ENCODE results near the gene ZNF296.
A peak's percentile ranks its signal among the peaks of the same experiment; 100 is the strongest.
"Not testable (repeated sequence)": the region's sequence is repeated elsewhere in the genome, so short reads cannot be mapped to it uniquely, and the experiment has no call there.

ZNF296 gene

GRCh38 chr19:45117671-45118070 lies 41.4 kb upstream of the ZNF296 start:
- Histone ChIP-seq H3K4me1 (peaks cover 100% of the 10 kb centered on the region), H3K4me2 (peak overlapping the region; percentile 93), H3K9ac (peak overlapping the region; percentile 81), H3K9me3 (no peaks in the 10 kb centered on the region), H3K27ac (peak overlapping the region; percentile 95), H3K36me3 (no peaks in the 10 kb centered on the region), H3K27me3 (no peaks in the 10 kb centered on the region), H3K4me3 (peak overlapping the region; percentile 52), H4K20me1 (peaks cover 52% of the 10 kb centered on the region; the same call in 1 of the 2 replicates)
- TF ChIP-seq Cebpa-rat (IDR thresholded peaks at IDR 0.05): no peak

- no peak for TF ChIP-seq Cebpa-rat (IDR thresholded peaks at IDR 0.05)
- H3K4me1 ChIP-seq: peaks cover 100% of the 10 kb centered on the region
Observed at GRCh38 chr19:45117167-45117594, 40.9 kb upstream of the ZNF296 start.

GRCh38 chr19:45115809-45116615 lies 39.7 kb upstream of the ZNF296 start:
- Histone ChIP-seq H3K4me2 (peak overlapping the region; percentile 93), H3K27me3 (no peaks in the 10 kb centered on the region), H3K9me3 (no peaks in the 10 kb centered on the region), H3K27ac (peak overlapping the region; percentile 95), H3K36me3 (peaks cover 7% of the 10 kb centered on the region), H3K4me1 (peaks cover 100% of the 10 kb centered on the region), H4K20me1 (peaks cover 35% of the 10 kb centered on the region; the same call in 1 of the 2 replicates), H3K9ac (peak overlapping the region; percentile 74), H3K4me3 (0 out of 2 replicates have a peak overlapping the region, but pooled peaks have one; percentile 25)
- no peak for TF ChIP-seq Cebpa-rat (IDR thresholded peaks at IDR 0.05)

More at GRCh38 chr19:45117167-45117594, 40.9 kb upstream of the ZNF296 start:
- Histone ChIP-seq H3K4me2 (peak overlapping the region; percentile 93), H3K4me3 (peak overlapping the region; percentile 52), H3K36me3 (peaks cover 4% of the 10 kb centered on the region), H3K27me3 (no peaks in the 10 kb centered on the region), H3K9ac (peak overlapping the region; percentile 81), H4K20me1 (peaks cover 47% of the 10 kb centered on the region; the same call in 1 of the 2 replicates), H3K27ac (peak overlapping the region; percentile 95), H3K9me3 (no peaks in the 10 kb centered on the region)

- Histone ChIP-seq H3K36me3 (peaks cover 7% of the 10 kb centered on the region), H3K9ac (peak overlapping the region; percentile 75), H3K4me1 (peaks cover 100% of the 10 kb centered on the region), H4K20me1 (peaks cover 23% of the 10 kb centered on the region; the same call in 1 of the 2 replicates), H3K27ac (peak overlapping the region; percentile 95), H3K4me3 (peak overlapping the region; percentile 29; the same call in 1 of the 2 replicates), H3K4me2 (peak overlapping the region; percentile 93), H3K9me3 (no peaks in the 10 kb centered on the region), H3K27me3 (no peaks in the 10 kb centered on the region)
- TF ChIP-seq Cebpa-rat (IDR thresholded peaks at IDR 0.05): no peak
Observed at GRCh38 chr19:45114116-45114515, 37.8 kb upstream of the ZNF296 start.

GRCh38 chr19:45113628-45114027 lies 37.4 kb upstream of the ZNF296 start:
- Histone ChIP-seq H4K20me1 (peaks cover 18% of the 10 kb centered on the region; the same call in 1 of the 2 replicates), H3K4me1 (peaks cover 100% of the 10 kb centered on the region), H3K27me3 (no peaks in the 10 kb centered on the region), H3K9me3 (no peaks in the 10 kb centered on the region), H3K27ac (peak overlapping the region; percentile 95), H3K4me2 (peak overlapping the region; percentile 93), H3K36me3 (peaks cover 7% of the 10 kb centered on the region), H3K9ac (peak overlapping the region; percentile 75), H3K4me3 (peak overlapping the region; percentile 29; the same call in 1 of the 2 replicates)
- no peak for TF ChIP-seq Cebpa-rat (IDR thresholded peaks at IDR 0.05)

- H3K9ac ChIP-seq: peak overlapping the region; percentile 75
- H3K4me3 ChIP-seq: no peak overlapping the region
- peaks cover 100% of the 10 kb centered on the region for H3K4me1 ChIP-seq
- peaks cover 8% of the 10 kb centered on the region; the same call in 1 of the 2 replicates for H4K20me1 ChIP-seq
- peak overlapping the region; percentile 95 for H3K27ac ChIP-seq
- peak overlapping the region; percentile 93 for H3K4me2 ChIP-seq
- TF ChIP-seq Cebpa-rat (IDR thresholded peaks at IDR 0.05): no peak
- no peaks in the 10 kb centered on the region for H3K27me3 ChIP-seq
- H3K36me3 ChIP-seq: peaks cover 7% of the 10 kb centered on the region
- H3K9me3 ChIP-seq: no peaks in the 10 kb centered on the region
Observed at GRCh38 chr19:45112111-45112827, 36.0 kb upstream of the ZNF296 start.

GRCh38 chr19:45110851-45111266 lies 34.6 kb upstream of the ZNF296 start:
- peaks cover 100% of the 10 kb centered on the region for H3K4me1 ChIP-seq
- H3K4me3 ChIP-seq: no peak overlapping the region
- peaks cover 7% of the 10 kb centered on the region for H3K36me3 ChIP-seq
- H3K27ac ChIP-seq: peak overlapping the region; percentile 80
- peak overlapping the region; percentile 93 for H3K4me2 ChIP-seq
- H3K9me3 ChIP-seq: no peaks in the 10 kb centered on the region
- TF ChIP-seq Cebpa-rat (IDR thresholded peaks at IDR 0.05): no peak
- H3K9ac ChIP-seq: 0 out of 2 replicates have a peak overlapping the region, but pooled peaks have one; percentile 40
- no peaks in the 10 kb centered on the region for H3K27me3 ChIP-seq
- H4K20me1 ChIP-seq: peaks cover 11% of the 10 kb centered on the region; the same call in 1 of the 2 replicates

- no peaks in the 10 kb centered on the region for H3K27me3 ChIP-seq
Observed at GRCh38 chr19:45107621-45108150, 31.4 kb upstream of the ZNF296 start.

GRCh38 chr19:45106363-45106762 lies 30.1 kb upstream of the ZNF296 start:
- H3K9me3 ChIP-seq, H3K36me3 ChIP-seq, H3K27me3 ChIP-seq, H3K4me3 ChIP-seq, H3K9ac ChIP-seq: not testable (repeated sequence)
- peaks cover 100% of the 10 kb centered on the region for H3K4me1 ChIP-seq
- H3K27ac ChIP-seq: peak overlapping the region; percentile 74
- peaks cover 46% of the 10 kb centered on the region for H4K20me1 ChIP-seq
- peak overlapping the region; percentile 93 for H3K4me2 ChIP-seq

More at GRCh38 chr19:45107621-45108150, 31.4 kb upstream of the ZNF296 start:
- Histone ChIP-seq H3K4me1 (peaks cover 100% of the 10 kb centered on the region), H4K20me1 (peaks cover 33% of the 10 kb centered on the region), H3K4me2 (peak overlapping the region; percentile 93), H3K9ac (peak overlapping the region; percentile 77), H3K36me3 (peaks cover 7% of the 10 kb centered on the region), H3K4me3 (peak overlapping the region; percentile 52; the same call in 1 of the 2 replicates), H3K9me3 (no peaks in the 10 kb centered on the region), H3K27ac (peak overlapping the region; percentile 80)
- TF ChIP-seq Cebpa-rat (IDR thresholded peaks at IDR 0.05): no peak

All from BLaER1 (cell line).